ENCODE measurements around the gene PNMA6E.

- TF ChIP-seq, protein P1, sequence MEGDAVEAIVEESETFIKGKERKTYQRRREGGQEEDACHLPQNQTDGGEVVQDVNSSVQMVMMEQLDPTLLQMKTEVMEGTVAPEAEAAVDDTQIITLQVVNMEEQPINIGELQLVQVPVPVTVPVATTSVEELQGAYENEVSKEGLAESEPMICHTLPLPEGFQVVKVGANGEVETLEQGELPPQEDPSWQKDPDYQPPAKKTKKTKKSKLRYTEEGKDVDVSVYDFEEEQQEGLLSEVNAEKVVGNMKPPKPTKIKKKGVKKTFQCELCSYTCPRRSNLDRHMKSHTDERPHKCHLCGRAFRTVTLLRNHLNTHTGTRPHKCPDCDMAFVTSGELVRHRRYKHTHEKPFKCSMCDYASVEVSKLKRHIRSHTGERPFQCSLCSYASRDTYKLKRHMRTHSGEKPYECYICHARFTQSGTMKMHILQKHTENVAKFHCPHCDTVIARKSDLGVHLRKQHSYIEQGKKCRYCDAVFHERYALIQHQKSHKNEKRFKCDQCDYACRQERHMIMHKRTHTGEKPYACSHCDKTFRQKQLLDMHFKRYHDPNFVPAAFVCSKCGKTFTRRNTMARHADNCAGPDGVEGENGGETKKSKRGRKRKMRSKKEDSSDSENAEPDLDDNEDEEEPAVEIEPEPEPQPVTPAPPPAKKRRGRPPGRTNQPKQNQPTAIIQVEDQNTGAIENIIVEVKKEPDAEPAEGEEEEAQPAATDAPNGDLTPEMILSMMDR (IDR thresholded peaks at IDR 0.05; ENCODE audit: borderline replicate concordance, extremely low read depth, low read length, poor library complexity, severe bottlenecking), result no peak
- no peak for TF ChIP-seq EZH2 (IDR thresholded peaks at IDR 0.05; ENCODE audit: borderline replicate concordance, low read depth, low read length, severe bottlenecking)
Observed at GRCh38 chrX:153416781-153417450, 15.8 kb upstream of the PNMA6E start.
